ENCODE data around the gene PASK. TPM values are rescaled to one million over a fixed set of nuclear protein-coding genes. Genes with fewer than 3 reads are reported as not detected.
A peak's percentile ranks its signal among the peaks of the same experiment; 100 is the strongest.

Gene PASK
- total and polyA plus RNA-seq, 9 of the 15 experiments (the other 6 are each of a cell fraction or from before 2014, with no cell fraction given) = 1.5 to 30.3 (median 9.9) TPM

DNA sequence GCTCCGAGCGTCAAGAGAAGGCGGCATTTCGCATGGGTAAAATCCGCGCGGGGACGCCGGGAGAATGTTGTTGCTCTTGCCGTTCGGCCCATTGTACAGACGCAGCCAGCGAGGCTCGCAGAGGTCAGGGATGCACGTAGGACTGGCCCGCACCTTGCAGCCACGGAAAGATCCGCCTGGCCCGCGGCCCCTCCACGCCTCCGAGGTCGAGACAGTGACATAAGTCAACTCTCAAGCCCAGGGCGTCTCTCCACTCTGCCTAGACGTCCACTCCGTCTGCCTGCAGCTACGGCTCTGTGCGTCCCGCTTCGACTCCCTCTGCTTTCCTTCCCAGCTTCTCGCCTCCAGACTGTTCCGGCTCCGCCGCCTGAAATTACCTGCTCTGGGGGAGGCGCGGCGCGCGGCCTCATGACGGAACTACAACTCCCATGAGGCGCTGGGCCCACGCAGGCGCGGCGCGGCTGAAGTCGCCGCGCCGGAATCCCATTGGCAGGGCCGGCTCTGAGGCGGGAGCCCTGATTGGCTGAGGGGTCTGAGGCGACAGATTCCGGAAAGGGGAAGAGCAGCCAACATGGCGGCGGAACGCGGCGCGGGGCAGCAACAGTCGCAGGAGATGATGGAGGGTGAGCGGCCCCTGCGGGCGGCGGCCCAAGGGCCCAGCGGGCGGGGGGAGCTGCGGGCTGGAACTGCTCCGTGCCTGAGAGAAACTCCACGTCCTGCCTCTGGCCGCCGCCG is 820 bp upstream of the PASK start, which contains the start of gene PPP1R7 (continued):
- TF ChIP-seq TAF1 (IDR thresholded peaks at IDR 0.05; ENCODE audit: control insufficient read depth, extremely low read depth, insufficient read depth, low read length, severe bottlenecking) (peak; percentile 74), KDM5B (IDR thresholded peaks at IDR 0.05; ENCODE audit: insufficient replicate concordance, low read depth, low read length) (peak; percentile 60), ARID4B (CRISPR knock-in tag; IDR thresholded peaks at IDR 0.05) (peak; percentile 6; the same call in 1 of the 2 replicates), TBP (optimal IDR thresholded peaks at IDR 0.05; ENCODE audit: low read depth, low read length) (peak; percentile 63), AFF1 (IDR thresholded peaks at IDR 0.05; ENCODE audit: low read depth in 1 of 2, partially characterized antibody in 2 of 2) (no peak), ZNF717 (CRISPR knock-in tag; IDR thresholded peaks at IDR 0.05) (no peak), PML (IDR thresholded peaks at IDR 0.05; ENCODE audit: low read length) (peak; percentile 42; the same call in 1 of the 2 replicates), ZNF780A (CRISPR knock-in tag; IDR thresholded peaks at IDR 0.05) (no peak), BRF1 (IDR thresholded peaks at IDR 0.05; ENCODE audit: borderline replicate concordance, extremely low read depth, insufficient read length) (no peak), KAT7 (CRISPR knock-in tag; IDR thresholded peaks at IDR 0.05; ENCODE audit: borderline replicate concordance) (no peak), DACH1 (IDR thresholded peaks at IDR 0.05; ENCODE audit: partially characterized antibody) (peak; percentile 16), VEZF1 (CRISPR knock-in tag; IDR thresholded peaks at IDR 0.05) (peak; percentile 83), HMGN3 (IDR thresholded peaks at IDR 0.05; ENCODE audit: borderline replicate concordance, extremely low read depth, insufficient read length, low read depth, low read length) (peak; percentile 88), CREB1 (IDR thresholded peaks at IDR 0.05) (peak; percentile 81), CREB1 (CRISPR knock-in tag; IDR thresholded peaks at IDR 0.05) (peak; percentile 81)
- TF ChIP-seq, protein P1, sequence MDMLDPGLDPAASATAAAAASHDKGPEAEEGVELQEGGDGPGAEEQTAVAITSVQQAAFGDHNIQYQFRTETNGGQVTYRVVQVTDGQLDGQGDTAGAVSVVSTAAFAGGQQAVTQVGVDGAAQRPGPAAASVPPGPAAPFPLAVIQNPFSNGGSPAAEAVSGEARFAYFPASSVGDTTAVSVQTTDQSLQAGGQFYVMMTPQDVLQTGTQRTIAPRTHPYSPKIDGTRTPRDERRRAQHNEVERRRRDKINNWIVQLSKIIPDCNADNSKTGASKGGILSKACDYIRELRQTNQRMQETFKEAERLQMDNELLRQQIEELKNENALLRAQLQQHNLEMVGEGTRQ (CRISPR knock-in tag; IDR thresholded peaks at IDR 0.05) = no peak
